HG03575 (cell line): ENCODE data around the gene CDH24.

Experiments
- ATAC-seq: cut with Tn5 transposase; IDR thresholded peaks from one replicate; pipeline ENCODE4 v1.9.1; 2021; ENCODE audit not compliant: unreplicated experiment, insufficient number of reproducible peaks, low FRiP score; ENCODE audit errors: extremely low read depth

CDH24 gene

DNA sequence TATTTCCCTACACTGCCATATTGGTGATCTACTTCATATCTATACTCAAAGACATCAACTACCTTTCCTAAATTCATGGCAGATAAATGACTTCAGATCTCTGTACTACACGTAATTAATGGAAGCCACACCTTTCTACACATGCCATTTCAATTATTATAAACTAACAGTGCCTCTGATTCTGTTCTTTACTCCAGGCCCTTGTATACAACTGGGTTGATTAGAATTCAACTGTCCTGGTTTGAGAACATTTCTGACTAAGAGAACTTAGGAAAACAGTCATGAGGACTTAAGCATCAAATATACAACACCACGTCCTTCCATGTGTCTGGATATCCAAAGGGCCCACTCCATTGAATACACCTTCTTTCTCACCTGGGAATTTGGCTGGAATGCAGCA lies 35.8 kb upstream of the CDH24 start:
- ATAC-seq, result no peak

DNA sequence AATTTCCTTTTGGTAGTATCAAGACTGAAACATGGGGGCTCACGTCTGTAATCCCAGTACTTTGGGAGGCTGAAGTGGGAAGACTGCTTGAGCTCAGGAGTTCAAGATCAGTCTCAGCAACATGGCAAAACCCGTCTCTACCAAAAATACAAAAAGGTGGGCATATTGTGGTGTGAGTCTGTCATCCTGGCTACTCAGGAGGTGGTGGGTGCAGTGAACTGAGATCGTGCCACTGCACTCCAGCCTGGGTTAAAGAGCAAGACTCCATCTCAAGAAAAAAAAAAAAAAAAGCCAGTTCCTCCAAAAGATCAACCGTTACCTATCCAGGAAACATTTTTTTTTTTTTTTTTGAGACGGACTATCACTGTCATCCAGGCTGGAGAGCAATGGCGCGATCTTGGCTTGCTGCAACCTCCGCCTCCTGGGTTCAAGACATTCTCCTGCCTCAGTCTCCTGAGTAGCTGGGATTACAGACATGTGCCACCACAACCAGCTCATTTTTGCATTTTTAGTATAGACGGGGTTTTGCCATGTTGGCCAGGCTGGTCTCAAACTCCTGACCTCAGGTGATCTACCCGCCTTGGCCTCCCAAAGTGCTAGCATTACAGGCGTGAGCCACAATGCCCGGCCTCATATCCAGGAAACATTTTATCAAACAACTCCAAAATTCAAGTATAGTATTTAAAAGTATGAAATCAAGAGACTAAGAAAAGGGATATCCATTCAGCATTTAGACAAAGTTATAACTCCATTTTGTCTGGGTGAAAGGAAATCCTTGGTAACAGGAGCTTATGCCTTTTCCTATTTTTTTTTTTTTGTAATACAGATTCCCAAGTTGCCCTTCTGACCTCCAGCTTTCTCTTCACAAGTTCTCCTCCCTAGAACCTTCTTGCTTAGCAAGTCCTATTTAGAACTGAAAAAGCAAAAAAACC lies 34.2 kb upstream of the CDH24 start:
- ATAC-seq, result no peak

DNA sequence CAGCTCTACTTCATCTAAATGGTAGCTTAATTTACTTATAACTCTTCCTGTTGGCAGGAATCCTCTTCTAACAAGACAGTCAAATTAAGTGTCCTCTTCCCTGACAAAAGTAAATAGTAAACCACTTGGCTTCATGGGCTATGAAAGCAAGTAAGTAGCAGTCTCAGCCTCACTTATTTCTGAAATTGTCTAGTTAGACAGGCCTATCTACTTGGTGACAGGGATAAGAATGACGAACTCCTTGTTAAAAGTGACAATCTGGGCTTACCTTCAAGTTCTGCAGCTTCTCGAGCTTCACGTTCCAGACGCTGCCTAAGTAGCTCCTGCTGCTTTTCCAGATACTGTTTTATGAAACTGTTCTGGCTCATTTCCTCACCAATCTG lies 32.9 kb upstream of the CDH24 start:
- no peak for ATAC-seq

DNA sequence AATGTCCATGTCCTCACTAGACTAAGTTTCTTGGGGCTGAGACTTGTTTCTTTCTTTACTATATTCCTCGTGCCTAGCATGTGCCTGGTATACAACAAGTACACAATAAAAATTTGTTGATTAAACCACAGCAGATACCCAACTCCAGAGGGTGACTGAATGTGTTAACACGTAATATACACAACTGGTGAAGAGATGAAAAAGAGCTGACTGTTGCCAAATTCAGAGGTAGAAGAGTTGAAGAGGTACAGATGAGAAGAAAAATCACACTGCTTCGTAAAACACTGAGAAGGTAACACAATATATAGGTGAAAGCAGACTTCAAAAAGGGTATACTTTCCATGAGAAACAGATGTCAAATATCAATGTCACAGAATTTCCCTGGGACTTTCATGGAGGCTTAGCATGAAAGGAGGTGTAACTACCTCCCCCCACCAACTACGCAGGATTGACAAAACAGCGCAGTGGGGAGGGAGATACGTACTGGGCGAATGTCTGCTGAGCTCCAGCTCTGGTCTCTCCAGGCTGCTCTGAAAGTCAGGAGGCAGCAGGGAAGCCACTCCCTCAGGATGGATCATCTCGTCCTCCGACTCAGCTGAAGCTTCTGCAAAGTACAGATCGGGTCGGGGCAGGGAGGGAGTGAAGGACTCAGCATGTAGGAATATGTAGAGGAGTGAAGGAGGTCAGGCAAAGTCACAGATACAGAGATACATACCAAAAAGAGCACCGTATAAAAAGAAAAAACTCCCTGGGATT lies 32.4 kb upstream of the CDH24 start:
- no peak for ATAC-seq

- ATAC-seq, result no peak
These were observed 29.2 kb upstream of the CDH24 start for GRCh38 chr14:23086565-23086964.

GRCh38 chr14:23085458-23085857 lies 28.1 kb upstream of the CDH24 start:
- no peak for ATAC-seq

GRCh38 chr14:23080474-23080873 lies 23.2 kb upstream of the CDH24 start:
- ATAC-seq, result no peak

DNA sequence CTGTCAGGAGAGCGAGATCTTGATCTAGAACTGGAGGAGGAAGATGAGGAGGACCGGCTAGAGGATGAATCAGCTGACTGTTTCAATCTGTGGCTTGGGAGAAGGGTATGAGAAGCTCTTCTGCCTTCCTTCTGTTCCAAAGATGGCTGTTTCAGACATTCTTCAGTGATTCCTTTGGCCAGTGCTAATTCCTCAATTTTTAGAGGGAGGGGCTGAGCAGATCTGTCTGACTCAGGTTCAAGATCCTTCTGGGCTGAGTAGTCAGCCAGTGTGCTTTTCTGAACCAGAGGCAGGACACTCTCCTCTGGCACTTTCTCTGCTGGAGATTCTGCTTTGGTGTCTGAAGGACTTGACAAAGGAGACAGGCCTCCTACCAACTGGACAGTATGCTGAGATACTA lies 22.4 kb upstream of the CDH24 start:
- ATAC-seq, result no peak

DNA sequence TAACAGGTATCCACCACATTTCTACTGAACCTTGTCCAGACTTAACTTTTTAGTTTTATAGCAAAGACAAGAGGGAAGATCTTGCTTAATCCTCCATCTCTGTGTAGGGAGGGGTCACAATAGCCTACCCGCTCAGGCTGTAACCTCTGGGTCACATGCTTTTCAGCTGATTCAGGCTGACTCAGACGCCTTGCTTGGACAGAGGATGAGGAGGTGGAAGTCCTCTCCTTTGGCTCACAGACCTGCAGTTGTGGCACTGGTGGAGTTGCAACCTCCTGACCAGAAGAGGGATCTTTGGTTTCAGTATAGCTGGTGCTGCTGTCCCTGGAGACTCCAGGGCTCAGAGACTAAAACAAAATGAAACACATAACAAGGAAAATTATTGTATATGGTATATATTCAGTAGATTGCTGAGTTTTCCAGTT lies 21.4 kb upstream of the CDH24 start:
- no peak for ATAC-seq

DNA sequence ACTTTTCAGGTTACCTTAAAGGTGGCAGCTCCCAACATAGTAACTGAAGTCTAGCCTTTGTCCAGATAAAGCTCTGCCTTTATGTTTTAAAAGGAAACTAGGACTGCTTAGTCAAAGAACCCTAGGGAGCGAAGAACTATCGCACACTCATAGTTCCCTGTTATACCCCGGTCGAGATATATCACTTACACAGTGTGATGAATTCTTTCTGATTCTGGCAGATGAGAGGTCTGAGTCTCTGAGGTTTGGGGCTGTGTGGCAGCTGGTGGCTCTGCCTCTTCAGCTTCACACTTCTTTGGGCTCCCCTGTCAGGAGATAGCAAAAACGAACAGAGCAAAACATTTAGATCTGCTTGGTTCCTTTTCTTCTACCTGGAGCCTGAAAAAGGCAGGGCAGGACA lies 20.6 kb upstream of the CDH24 start:
- ATAC-seq, result no peak

- ATAC-seq, result no peak
These were observed 19.6 kb upstream of the CDH24 start for GRCh38 chr14:23076785-23077408.

DNA sequence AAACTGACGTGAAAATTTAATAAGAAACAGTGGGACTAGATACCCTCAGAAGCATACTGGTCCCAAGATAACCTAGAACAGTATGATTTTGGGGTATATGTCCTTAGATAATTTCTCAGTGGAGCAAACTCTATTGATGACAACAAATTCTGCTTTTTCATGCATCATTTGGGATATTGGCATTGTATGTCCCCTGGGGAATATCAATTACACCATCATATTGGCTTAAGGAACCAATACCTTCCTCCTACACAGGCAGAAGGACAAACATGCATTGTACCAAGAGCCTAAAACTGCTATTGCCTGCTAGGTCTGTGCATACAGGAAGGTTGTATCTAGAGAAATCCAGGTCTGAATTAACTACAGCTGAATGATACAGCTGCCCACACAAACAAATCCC lies 17.6 kb upstream of the CDH24 start:
- ATAC-seq, result no peak

DNA sequence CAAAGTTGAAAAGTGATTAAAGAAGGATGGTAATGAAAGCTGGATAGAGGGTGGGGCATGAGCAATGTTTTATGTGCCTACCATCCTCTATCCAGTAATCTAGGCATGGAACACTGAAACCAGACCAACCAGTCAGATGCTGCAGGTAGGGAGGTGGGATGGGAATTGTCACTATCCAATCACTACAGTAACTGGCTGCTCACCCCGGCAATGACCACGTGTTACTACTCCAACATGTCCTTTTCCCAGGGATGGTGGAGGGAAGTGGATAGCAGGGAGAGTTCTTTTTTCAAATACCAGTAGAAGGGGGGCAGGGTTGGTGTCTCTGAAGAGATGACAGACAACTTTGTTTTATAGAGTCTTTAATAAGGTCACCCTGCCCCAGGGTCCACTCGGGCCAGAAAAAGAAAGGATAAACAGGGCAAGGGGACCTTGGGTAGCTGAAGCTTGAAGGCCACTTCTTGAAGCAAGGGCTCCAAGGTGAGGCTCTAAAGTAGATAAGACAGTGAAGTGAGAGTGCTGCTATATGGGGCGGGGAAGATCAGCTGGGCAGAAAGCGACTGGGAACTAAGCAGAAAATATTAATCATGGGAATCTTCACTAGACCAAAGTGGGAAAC lies 14.7 kb upstream of the CDH24 start:
- no peak for ATAC-seq

- no peak for ATAC-seq
These were observed 14.1 kb upstream of the CDH24 start for GRCh38 chr14:23071244-23071920.

DNA sequence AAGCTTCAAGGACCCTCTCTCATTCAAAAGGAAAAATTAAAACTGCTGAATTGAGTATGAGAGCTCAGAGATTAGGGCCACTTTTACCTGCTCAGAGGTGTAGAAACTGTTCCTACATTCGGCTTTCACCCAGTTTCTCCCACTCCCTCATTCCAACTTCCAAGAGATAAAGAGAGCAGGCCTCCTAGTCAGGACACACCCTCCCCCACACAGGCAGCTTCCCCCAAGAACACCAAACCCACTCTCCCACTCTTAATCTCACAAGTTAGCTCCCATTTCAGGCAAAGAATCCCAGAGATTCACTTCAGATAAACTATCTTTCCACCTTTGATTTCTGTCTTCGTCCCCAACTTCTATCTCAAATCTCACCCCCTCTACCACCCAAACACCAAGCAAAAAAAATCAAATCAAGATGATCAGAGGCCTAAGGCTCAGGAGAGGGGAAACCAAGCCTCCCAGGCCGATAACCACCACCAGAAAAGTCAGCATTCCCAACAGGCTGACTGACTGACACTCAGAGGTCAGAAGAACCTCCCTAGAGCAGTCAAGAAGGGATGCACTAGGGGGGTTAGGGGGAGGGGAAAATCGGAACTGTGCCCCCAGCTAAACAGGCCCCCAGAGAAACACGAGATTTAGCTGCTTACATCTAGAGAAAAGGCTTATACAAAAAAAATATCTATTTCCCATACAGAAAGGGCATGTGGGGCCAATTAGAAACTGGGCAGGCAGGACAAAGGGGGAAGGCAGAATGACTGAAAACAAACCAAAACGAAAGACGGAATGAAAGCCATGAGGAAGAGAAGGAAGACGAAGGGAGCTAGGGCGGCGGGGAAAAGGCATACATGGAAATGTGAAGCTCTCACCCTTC lies 13.2 kb upstream of the CDH24 start:
- no peak for ATAC-seq

GRCh38 chr14:23069413-23069806 lies 12.1 kb upstream of the CDH24 start:
- no peak for ATAC-seq

DNA sequence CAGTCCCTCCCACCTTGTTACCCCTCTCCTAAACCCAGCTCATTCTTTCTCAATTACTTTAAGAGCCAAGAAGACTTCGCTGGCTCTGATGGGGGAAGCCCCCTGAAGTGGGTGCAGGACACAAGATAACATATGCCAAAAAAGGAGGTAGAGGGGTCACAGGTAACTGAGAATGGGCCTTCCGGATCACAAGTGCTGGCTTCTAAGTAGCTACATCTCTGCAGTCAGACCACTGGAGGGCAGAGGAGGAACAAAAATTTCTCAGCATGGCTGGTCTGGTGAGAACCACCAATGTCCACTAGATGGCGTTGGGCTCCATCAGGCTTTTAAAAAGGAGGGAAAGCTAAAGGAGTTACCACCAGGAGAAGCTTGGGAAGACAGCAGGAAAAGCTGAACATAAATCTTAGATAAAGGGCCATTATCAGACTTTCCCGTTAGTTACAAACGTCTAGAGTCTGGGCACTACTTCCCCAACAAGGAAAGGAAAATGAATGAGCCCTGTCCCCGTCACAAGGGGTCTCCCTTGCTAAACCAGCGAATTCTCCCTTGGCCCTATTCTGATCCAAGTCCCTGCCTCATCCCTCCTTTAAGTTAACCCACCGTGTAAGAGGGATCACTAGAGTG lies 11.6 kb upstream of the CDH24 start:
- ATAC-seq, result no peak
